ENCODE measurements around the gene KRTAP5-8. TPM values are rescaled to one million over a fixed set of nuclear protein-coding genes. Genes with fewer than 3 reads are reported as not detected.

Gene KRTAP5-8
- total RNA-seq, 1 experiment from 2014 or later: not detected

- H3K14ac ChIP-seq (ENCODE audit: insufficient read depth, low read length): no peak overlapping the region
- no CpG with 5 or more reads among the region's 15 CpGs for WGBS (ENCODE audit: extremely low coverage, insufficient read length, low lambda C conversion rate)
- H3K4me1 ChIP-seq (ENCODE audit: insufficient read depth, low read length): no peaks in the 10 kb centered on the region
- no peak overlapping the region for H2BK120ac ChIP-seq (ENCODE audit: low read depth, low read length, poor library complexity, severe bottlenecking)
- H2BK15ac ChIP-seq (ENCODE audit: low read depth, low read length): no peak overlapping the region
- H3K56ac ChIP-seq (ENCODE audit: insufficient read length, low read depth, low read length): no peak overlapping the region
- H3K4me2 ChIP-seq (ENCODE audit: insufficient read depth, insufficient read length, low read length): no peak overlapping the region
- H3K79me2 ChIP-seq (ENCODE audit: insufficient read depth, low read length): no peaks in the 10 kb centered on the region
- H3K23ac ChIP-seq (ENCODE audit: insufficient read length, low read depth, low read length): no peak overlapping the region
- H3K9me3 ChIP-seq (ENCODE audit: control insufficient read depth, low read depth, low read length): no peaks in the 10 kb centered on the region
- H3K27me3 ChIP-seq (ENCODE audit: insufficient read depth, low read length): no peaks in the 10 kb centered on the region
- peaks cover 22 to 77% (median 36%) of the 10 kb centered on the region in 3 experiments for H3K36me3 Mint-ChIP-seq (ENCODE audit: insufficient read depth in 1 of 3, low read depth in 3 of 3)
- H2AK5ac ChIP-seq (ENCODE audit: insufficient read length, low read length): no peak overlapping the region
- H4K8ac ChIP-seq (replicated peaks; ENCODE audit: insufficient read length, low read depth, low read length): no peak overlapping the region
- H2BK12ac ChIP-seq (ENCODE audit: insufficient read length, low read depth, low read length): no peak overlapping the region
- H3K9ac ChIP-seq (ENCODE audit: extremely low read depth, insufficient read length, low read length): no peak overlapping the region
- no peak for DNase-seq
- no peak overlapping the region for H2BK5ac ChIP-seq (ENCODE audit: insufficient read length, low read length)
- H3K4me1 Mint-ChIP-seq: peaks cover 4 to 6% of the 10 kb centered on the region in 2 experiments; a peak in 3 of 4 replicates
- no peak overlapping the region for H4K5ac ChIP-seq (ENCODE audit: insufficient read length, low read depth, low read length)
- no peaks in the 10 kb centered on the region for H3K27me3 Mint-ChIP-seq (ENCODE audit: low read depth)
- H2BK20ac ChIP-seq (ENCODE audit: low read depth, low read length, poor library complexity, severe bottlenecking): no peak overlapping the region
- no peak overlapping the region for H4K91ac ChIP-seq (ENCODE audit: insufficient read length, low read depth, low read length)
- H3T11ph ChIP-seq (ENCODE audit: low read length): no peak overlapping the region
- H3K27ac ChIP-seq (ENCODE audit: insufficient read length, low read depth, low read length): no peak overlapping the region
- H3K79me1 ChIP-seq (ENCODE audit: insufficient read depth, low read depth, low read length, poor library complexity, severe bottlenecking): no peaks in the 10 kb centered on the region
- peak overlapping the region in 1 of 3 experiments; percentile 63; a peak in 2 of 7 replicates for H3K27ac Mint-ChIP-seq
- H3K9me3 Mint-ChIP-seq: no peaks in the 10 kb centered on the region
- no peaks in the 10 kb centered on the region for H3K23me2 ChIP-seq (ENCODE audit: insufficient read length, low read depth, low read length, poor library complexity, severe bottlenecking)
- H4K20me1 ChIP-seq (ENCODE audit: control insufficient read depth, insufficient read depth, insufficient read length): no peaks in the 10 kb centered on the region
- no peak overlapping the region for H3K4ac ChIP-seq (ENCODE audit: low read depth, low read length)
- no peak overlapping the region for H3K4me3 Mint-ChIP-seq
- TF ChIP-seq CTCF (conservative IDR thresholded peaks at IDR 0.05): no peak
- no peak overlapping the region for H3K18ac ChIP-seq (ENCODE audit: insufficient read length, low read depth, low read length)
- no peak overlapping the region for H2AFZ ChIP-seq (ENCODE audit: low read length)
These were observed 48.3 kb upstream of the KRTAP5-8 start for GRCh38 chr11:71489311-71490043.

Data from H9 (cell line).